ENCODE measurements around the gene CYP4F2. TPM values are rescaled to one million over a fixed set of nuclear protein-coding genes. Genes with fewer than 3 reads are reported as not detected.

CYP4F2 gene
- total RNA-seq, 1 donor from 2014 or later: not detected

DNA sequence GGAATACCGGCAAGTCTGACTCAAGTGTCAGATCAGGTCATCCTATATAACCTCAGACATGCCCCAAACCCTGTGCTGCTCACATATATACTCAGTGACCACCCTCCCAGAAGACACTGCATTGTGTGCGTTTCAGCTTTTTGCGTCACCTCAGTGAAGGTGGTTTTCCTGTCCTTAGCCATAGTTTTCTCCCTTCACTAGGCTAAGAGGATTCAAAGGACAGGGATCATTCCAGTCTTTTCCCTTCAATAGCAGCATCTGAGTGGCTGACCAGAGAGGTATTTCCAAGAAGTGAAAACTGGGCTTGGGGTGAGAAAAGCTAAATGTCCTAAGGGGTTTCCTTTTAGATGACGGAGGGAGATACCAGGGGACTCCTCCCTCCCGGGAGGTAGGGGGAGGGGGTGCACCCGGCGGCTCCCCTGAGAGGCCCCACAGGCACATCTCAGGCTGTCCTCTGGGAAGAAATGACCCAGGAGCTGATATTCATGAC, 69.7 kb downstream of the CYP4F2 start:
- no peaks in the 10 kb centered on the region for H3K27me3 Mint-ChIP-seq (ENCODE audit: unreplicated experiment)
- no peak for TF ChIP-seq CTCF (IDR thresholded peaks at IDR 0.05)
- no peak for DNase-seq (ENCODE audit: extremely low spot score, unreplicated experiment)
- H3K36me3 Mint-ChIP-seq (ENCODE audit: unreplicated experiment): no peaks in the 10 kb centered on the region
- H3K4me3 Mint-ChIP-seq (ENCODE audit: unreplicated experiment): no peak overlapping the region
- no peaks in the 10 kb centered on the region for H3K4me1 Mint-ChIP-seq (ENCODE audit: unreplicated experiment)
- H3K9me3 Mint-ChIP-seq (ENCODE audit: unreplicated experiment): peaks cover 22% of the 10 kb centered on the region
- no peak overlapping the region for H3K27ac Mint-ChIP-seq (ENCODE audit: unreplicated experiment)

Other genes with a start within 250 kb of the CYP4F2 start
- not detected in 2 replicates for gene CYP4F12, start 225.0 kb downstream of the CYP4F2 start, total RNA-seq
- gene OR10H2, start 170.1 kb downstream of the CYP4F2 start, total RNA-seq: not detected in 2 replicates
- not detected in 2 replicates for gene OR10H3, start 160.1 kb downstream of the CYP4F2 start, total RNA-seq
- not detected in 2 replicates for gene OR10H5, start 110.4 kb downstream of the CYP4F2 start, total RNA-seq
- gene OR10H1, start 82.4 kb downstream of the CYP4F2 start, total RNA-seq: not detected in 2 replicates
- gene CYP4F11, start 36.5 kb upstream of the CYP4F2 start, total RNA-seq: not detected in 2 replicates
- not detected in 2 replicates for gene OR10H4, start 50.9 kb upstream of the CYP4F2 start, total RNA-seq
- gene TPM4, start 178.4 kb upstream of the CYP4F2 start, total RNA-seq: 663 and 687 TPM in 2 replicates
- 55.9 and 61.1 TPM in 2 replicates for gene RAB8A, start 213.8 kb upstream of the CYP4F2 start, total RNA-seq
- not detected in 2 replicates for gene HSH2D, start 245.6 kb upstream of the CYP4F2 start, total RNA-seq

Data from osteocyte (in vitro differentiated cells).